GM04503 (cell line): Measurements from ENCODE around the gene CLCF1.

ENCODE experiments used
- DNase-seq: peaks from one replicate; pipeline ENCODE4 v3.0.0-alpha.2; 2012; ENCODE audit warnings: low read depth

Gene CLCF1

GRCh38 chr11:67356387-67356863 lies 17.0 kb downstream of the CLCF1 start:
- DNase-seq = no peak

GRCh38 chr11:67355794-67356386 lies 17.5 kb downstream of the CLCF1 start:
- DNase-seq = no peak

DNA sequence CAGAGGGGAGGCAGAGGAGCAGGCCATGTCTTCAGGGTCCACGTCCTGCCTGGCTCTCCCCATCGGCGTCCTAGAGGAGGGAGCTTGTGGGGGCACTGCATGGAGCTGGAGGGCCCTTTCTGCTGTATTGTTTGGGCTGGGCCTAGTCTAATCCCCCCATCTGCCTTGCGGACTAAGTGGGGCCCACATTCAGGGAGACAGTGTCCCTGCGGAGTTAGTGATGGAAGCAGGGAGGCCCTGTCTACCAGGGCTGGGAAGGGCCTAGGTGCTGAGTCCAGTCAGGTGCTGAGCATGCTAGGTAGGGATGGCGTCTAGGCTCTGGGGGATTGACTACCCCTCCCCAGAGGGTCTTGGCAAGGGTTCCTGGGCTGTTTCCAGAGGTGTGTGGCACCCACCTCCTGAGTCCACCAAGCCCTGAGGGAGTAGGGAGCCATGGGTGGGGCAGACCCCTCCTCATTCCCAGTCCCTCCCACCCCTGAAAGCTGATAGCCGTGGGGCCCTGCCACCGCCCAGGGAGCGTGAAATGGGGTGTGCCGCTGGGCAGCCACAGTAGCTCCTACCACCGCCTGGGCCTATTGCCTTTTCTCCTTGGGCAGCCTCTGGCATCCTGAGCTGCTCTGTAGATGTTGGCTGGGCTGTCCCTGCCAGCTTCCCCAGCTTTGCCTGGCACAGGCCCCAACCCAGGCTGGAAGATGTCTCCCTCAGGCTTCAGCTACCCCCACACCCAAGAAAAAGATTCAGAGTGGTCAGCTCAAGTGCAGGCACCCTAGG lies 18.2 kb downstream of the CLCF1 start:
- DNase-seq = no peak

DNA sequence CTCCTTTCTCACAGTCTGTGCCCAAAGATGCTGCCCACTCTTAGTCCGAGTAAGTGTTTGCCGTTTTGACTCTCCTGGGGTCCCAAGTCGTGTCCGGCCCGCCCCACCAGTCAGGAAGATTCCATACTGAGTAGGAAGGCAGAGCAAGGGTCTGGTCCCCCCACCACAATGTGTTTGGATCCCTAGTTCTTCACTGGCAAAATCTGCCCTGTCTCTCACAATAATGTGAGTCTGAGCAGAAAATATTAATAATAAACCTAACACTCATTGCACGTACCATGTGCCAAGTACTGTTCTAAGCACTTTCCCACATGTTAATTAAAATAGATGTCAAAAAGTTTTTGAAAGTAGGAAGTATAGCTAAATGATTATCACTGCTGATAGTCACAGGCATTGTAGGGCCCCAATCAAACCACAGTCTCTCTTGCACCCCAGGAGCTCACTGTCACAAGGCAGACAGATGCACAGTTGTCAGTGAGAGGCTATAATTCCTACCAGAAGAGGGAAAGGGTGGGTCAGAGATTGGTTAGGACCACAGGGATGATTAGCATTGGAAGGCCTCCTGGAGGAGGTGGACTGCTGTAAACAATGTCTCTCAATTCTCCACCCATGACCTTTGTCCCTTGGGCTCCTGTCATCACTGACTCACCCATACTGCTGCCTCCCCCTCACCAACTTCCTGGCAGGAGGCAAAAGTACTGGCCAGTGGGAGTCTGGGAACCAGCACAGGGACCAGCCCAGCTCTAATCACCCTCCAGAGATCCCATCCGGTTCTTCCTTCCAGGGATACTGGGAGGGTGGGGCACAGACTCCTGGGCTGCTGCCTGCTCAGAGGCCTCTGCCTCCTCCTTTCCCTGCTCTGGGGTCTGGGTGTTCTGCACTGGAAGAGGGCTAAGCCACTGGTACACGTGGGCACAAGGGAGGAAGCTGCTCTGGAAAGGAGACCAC lies 19.0 kb downstream of the CLCF1 start:
- peak; percentile 95 for DNase-seq

DNA sequence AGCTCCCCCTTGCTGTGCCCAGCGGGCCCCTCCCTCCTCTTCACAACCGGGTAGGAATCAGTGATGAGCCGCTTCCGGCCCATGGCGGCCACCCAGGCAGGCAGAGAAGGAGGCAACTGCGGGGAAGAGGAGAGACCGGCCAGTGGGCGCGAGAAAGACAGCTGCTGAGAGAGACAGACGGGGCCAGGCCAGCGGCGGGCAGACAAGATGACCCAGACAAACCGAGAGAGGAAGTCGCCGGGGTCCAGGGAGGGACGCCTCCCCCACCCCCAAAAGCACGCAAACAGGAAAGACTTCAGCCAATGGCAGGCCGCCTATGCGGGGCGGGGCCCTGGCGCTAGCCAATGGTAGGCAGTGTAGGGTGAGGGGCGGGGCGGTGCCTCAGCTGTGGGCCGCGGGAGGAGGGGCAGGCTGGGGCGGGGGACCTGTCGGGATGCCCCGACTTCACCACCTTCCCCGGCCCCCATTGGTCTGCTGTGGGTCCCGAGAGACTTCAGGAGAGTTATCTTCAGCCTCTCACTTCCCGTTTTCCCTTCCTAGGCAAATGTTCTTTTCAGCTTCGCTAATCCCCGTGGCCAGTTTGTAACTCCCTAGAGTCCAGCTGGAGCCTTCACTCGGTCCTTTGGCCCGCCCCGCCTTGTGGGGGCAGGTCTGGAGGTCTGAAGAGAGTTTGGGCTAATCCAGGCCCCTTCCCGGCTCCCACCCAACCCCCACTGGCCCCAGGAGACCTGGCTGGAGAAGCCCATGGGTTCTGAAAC lies 19.9 kb downstream of the CLCF1 start, which contains the start of gene POLD4:
POLD4 (minus strand) TSS at position 230 of the 758 bp plus-strand sequence; CDS start at position 83, 147 bp downstream.
- peak; percentile 87 for DNase-seq

DNA sequence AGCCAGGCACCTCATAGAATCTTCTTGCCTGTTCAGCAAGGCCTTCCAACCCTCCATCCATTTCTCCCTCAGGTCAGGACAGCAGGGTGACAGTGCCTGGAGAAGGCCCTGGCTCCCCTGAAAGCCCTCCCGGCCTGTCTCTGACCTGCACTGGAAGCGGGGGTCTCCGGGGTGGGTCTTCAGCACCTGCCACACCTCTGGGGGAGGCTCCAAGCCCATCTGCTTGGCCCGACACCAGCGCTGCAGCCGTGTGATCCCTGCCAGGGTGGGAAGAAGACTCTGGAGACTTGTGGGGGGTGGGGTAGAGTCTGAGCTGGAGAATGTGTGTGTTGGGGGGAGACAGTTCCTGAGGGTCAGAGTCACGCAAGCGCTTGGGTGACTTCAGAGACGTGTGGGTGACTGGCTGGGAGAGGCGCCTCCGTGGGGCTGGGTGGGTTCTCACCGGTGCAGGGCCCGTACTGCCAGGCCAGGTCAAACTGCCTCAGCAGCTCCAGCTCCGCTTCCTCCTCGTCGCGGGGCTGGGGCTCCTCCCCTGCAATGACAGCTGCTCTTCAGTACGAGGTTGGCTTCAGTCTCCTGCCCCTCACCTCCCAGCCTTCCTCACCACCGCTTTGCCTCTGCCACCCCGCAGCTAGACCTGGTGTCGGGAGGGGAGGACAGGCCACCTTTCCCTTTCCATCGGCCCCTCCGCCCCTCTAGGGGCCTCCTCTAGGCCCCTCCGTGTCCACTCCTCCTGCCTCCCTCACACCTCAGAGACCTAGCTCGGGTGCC lies 20.7 kb downstream of the CLCF1 start:
- DNase-seq = no peak

- DNase-seq = no peak
Measured at GRCh38 chr11:67351275-67352005, 22.0 kb downstream of the CLCF1 start.

DNA sequence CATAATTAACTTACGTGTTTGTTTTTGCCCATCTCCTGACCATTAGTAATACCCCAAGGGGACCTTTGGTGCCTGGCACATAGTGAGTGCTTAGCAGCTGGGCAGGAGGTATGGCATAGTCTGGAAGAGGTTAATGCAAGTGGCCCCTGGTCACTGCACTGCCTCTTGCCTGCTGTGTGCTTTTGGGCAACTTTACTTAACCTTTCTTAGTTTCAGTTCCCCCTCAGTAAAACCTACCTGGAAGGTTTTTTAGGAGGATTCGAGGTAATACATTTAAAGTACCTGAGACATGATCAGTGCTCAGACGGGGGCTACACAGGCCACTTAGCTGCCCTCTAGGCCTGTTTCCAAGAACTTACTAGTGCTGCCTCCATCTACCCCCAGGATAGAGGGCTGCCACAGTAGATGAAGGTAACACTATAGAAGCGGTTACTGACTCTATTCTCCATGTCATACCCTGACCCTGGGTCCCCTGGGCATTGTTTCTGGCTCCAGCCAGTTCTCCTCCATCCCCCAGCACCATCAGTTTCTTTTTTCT lies 23.4 kb downstream of the CLCF1 start:
- DNase-seq = no peak

DNA sequence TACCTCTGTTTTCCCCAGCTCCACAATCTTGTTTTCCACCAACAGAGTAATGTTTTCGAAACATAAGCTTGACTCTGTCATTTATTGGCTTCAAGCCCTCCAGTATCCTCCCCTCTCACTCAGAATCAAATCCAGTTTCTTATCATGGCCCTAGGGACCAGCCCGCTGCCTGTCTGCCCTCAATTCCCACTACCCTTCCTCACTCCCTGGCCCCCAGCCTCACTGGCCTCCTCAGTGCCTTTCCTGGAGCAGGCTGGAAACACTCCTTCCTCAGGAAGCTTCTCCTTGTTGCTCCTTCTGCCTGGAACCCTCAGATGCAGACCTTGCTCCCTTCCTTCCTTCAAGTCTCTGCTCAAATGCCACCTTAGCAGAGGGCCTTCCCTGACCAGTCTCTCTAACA lies 23.9 kb downstream of the CLCF1 start:
- no peak for DNase-seq

- DNase-seq = no peak
Measured at GRCh38 chr11:67349036-67349435, 24.4 kb downstream of the CLCF1 start.

DNA sequence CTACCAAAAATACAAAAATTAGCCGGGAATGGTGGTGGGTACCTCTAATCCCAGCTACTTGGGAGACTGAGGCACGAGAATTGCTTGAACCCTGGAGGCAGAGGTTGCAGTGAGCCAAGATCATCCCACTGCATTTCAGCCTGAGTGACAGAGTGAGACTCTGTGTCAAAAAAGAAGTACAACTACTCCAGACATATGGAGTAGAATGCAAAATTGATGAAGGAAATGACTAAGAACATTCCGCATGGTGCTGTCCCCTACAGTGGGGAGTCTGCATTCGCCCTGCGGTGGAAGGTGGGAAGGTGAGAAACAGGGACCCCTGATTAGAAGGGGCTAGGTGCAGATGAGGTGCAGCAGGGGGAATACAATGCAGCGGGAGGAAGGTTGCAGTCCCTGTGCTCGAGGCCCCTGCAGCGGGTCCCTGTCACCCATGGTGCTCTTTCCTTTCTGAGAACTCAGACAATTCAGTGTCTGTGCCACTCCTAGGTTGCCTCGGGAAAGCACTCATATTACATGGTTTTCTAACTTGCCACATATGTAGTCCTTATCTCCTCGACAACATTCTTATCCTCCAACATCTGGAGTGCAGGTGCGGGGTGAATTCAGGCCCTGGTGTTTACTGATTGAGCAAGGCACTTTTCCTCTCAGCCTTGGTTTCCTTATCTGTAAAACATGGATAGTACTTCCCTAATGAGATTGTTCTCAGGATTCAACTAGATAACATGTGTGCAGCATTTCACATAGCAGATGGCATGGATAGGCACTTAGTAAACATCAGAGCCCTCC lies 25.2 kb downstream of the CLCF1 start:
- no peak for DNase-seq

GRCh38 chr11:67345920-67346819 lies 27.2 kb downstream of the CLCF1 start:
- no peak for DNase-seq

DNA sequence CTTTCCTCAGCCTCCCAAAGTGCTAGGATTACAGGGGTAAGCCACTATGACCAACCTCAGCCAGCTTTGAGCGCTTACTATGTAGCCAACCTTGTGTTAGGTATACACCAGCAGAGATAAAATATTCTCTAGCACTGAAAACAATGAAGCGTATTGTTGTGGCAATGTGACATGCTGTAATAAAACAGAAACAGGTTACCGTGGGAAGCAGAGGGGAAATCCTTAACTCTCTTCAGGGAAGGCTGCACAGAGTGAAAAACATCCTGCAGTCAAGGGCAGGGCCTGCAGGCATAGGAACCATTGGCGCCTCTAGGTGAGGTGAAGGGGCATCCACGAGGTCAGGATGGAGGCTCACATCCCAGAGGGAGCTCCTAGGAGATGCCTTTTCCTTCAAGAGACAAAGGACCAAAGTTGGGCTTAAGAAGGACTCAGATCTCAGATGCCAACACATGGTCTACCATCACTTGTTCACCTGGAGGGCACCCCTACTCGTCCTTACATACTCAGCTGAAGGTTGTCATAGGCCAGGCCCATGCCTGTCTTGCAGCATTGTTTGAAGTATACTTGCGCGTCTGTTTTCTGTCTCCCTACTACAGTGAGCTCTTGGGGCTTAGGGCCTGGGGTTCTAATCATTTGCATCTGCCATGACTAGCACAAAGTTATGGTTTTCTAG lies 28.0 kb downstream of the CLCF1 start:
- DNase-seq = no peak

DNA sequence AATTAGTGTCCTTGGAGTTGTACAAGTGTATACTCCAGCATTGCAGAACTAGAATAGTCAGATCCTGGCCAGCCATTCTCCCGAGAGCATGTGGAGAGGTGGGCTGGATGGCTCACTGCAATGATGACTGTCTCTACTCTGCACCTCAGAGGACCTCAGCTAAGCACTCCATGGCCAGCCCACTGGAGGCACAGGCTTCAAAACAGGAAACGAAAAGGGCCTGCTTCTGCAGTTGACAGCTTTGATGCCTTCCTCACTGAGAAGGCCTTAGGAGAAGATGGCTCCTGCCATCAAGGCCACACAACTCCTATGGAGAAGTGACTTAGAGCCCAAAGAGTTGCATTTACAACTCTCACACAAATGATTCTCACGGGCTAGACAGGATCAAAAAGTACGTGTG lies 29.1 kb downstream of the CLCF1 start:
- no peak for DNase-seq

- no peak for DNase-seq
Measured at GRCh38 chr11:67337257-67337656, 36.1 kb downstream of the CLCF1 start.

GRCh38 chr11:67332081-67332691 lies 41.2 kb downstream of the CLCF1 start:
- no peak for DNase-seq

DNA sequence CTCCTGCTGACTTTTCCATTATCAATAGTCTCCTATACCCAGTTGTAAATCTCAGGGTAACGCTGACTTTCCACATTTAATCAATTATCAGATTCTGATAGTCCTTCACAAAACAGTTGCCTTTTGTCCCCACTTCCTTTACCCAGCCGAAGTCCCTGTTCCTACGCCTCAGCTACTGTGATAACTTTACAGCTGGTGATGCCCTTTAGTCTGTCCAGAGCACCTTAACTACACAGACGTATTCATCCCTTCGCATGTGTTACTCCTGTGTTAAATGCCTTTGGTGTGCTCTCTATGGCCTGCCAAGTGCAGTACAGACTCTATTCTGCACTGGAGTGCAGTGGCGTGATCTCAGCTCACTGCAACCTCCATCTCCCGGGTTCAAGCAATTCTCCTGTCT lies 49.9 kb downstream of the CLCF1 start:
- DNase-seq = no peak
